Suprapubic skin (tissue), 4 donors: ENCODE measurements around the gene ZNF501.

Experiments
- POLR2A ChIP-seq, 2 donors: fragments of 450-650 bp; IDR thresholded peaks; one replicate each; pipeline ENCODE4 v1.6.1; 2017; ENCODE audit warnings: antibody characterized with exemption in 2 of 2, mild to moderate bottlenecking in 2 of 2, moderate library complexity in 2 of 2
- POLR2AphosphoS5 ChIP-seq, 3 donors: sonication (generic); formaldehyde crosslinking; IDR thresholded peaks; one replicate each; pipeline ENCODE4 v1.6.1; 2017; ENCODE audit warnings: antibody characterized with exemption in 3 of 3
- TF ChIP-seq, protein P1 (sequence below), 2 donors: fragments of 200-600 bp in 1 of 2; fragments of 450-650 bp in 1 of 2; sonication (generic) in 1 of 2; IDR thresholded peaks; one replicate each; pipeline ENCODE4 v1.5.1; 2016 to 2019; ENCODE audit warnings: antibody characterized with exemption in 2 of 2, mild to moderate bottlenecking in 1 of 2, moderate library complexity in 1 of 2

- no peak for TF ChIP-seq POLR2A (IDR thresholded peaks at IDR 0.05)
- TF ChIP-seq, protein P1, sequence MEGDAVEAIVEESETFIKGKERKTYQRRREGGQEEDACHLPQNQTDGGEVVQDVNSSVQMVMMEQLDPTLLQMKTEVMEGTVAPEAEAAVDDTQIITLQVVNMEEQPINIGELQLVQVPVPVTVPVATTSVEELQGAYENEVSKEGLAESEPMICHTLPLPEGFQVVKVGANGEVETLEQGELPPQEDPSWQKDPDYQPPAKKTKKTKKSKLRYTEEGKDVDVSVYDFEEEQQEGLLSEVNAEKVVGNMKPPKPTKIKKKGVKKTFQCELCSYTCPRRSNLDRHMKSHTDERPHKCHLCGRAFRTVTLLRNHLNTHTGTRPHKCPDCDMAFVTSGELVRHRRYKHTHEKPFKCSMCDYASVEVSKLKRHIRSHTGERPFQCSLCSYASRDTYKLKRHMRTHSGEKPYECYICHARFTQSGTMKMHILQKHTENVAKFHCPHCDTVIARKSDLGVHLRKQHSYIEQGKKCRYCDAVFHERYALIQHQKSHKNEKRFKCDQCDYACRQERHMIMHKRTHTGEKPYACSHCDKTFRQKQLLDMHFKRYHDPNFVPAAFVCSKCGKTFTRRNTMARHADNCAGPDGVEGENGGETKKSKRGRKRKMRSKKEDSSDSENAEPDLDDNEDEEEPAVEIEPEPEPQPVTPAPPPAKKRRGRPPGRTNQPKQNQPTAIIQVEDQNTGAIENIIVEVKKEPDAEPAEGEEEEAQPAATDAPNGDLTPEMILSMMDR (IDR thresholded peaks at IDR 0.05), result no peak
- no peak for TF ChIP-seq POLR2AphosphoS5 (IDR thresholded peaks at IDR 0.05)
Observed at GRCh38 chr3:44761101-44761423, 31.6 kb downstream of the ZNF501 start.
